Osteocyte (in vitro differentiated cells): ENCODE data around the gene MRFAP1L1. TPM values are rescaled to one million over a fixed set of nuclear protein-coding genes. Genes with fewer than 3 reads are reported as not detected.
A peak's percentile ranks its signal among the peaks of the same experiment; 100 is the strongest.

Source experiments
- DNase-seq: peaks from one replicate; pipeline ENCODE4 v3.0.0; 2021; ENCODE audit warnings: mixed read lengths; ENCODE audit not compliant: unreplicated experiment; ENCODE audit errors: extremely low spot score
- H3K27ac Mint-ChIP-seq: one replicate; pipeline ENCODE4 v1.8.0; 2021; ENCODE audit warnings: mild to moderate bottlenecking, mixed read lengths; ENCODE audit not compliant: unreplicated experiment
- H3K27me3 Mint-ChIP-seq: one replicate; pipeline ENCODE4 v1.8.0; 2021; ENCODE audit warnings: mixed read lengths; ENCODE audit not compliant: unreplicated experiment
- H3K36me3 Mint-ChIP-seq: one replicate; pipeline ENCODE4 v1.8.0; 2021; ENCODE audit warnings: mixed read lengths; ENCODE audit not compliant: unreplicated experiment
- H3K4me1 Mint-ChIP-seq: one replicate; pipeline ENCODE4 v1.8.0; 2021; ENCODE audit warnings: mixed read lengths; ENCODE audit not compliant: unreplicated experiment
- H3K4me3 Mint-ChIP-seq: one replicate; pipeline ENCODE4 v1.8.0; 2021; ENCODE audit warnings: mild to moderate bottlenecking, moderate library complexity, mixed read lengths; ENCODE audit not compliant: unreplicated experiment
- H3K9me3 Mint-ChIP-seq: one replicate; pipeline ENCODE4 v1.8.0; 2021; ENCODE audit warnings: mixed read lengths; ENCODE audit not compliant: unreplicated experiment
- total RNA-seq: library from RNA; stranded (reverse); gene quantifications from 2 replicates; pipeline ENCODE4 v1.2.1, GENCODE V29; 2021
- TF ChIP-seq, protein P1 (sequence below): fragments of 200-600 bp; sonication (generic); IDR thresholded peaks from 2 replicates; pipeline ENCODE4 v1.5.0; 2021; ENCODE audit warnings: antibody characterized with exemption, mild to moderate bottlenecking, moderate library complexity

Gene MRFAP1L1
- total RNA-seq, 1 donor from 2014 or later, result 58.6 TPM

DNA sequence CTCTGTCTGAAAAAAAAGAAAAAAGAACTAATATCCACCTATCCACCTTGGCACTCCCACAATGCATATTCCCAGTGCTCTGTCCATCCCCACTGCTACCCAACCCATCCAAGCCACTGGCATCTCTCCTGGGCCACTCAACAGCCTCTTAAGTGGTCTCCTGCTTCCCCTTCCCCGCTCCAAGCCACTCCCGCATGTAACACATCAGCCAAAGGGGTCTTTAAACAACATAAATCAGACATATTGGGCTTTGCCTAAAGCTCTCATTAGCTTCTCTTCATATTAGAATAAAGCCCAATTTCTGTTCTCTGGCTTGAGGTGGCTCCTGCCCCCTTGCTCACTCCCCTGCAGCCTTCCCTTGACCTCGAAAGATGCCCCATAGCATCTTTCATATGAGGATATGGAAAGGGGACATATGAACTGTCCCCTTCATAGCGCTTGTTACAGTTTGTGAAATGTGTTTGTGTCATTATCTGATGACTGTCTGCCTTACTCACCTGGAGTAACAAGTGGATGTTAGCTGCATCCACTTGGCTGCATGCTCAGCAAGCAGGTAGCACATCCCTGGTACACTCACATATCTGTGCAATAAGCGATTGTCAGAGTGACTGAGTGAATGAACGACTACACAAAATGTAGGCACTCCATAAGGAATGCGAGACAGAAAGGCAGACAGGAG lies 9.4 kb upstream of the MRFAP1L1 start:
- peak overlapping the region; percentile 23 for H3K4me3 Mint-ChIP-seq
- H3K27me3 Mint-ChIP-seq, result no peaks in the 10 kb centered on the region
- no peak overlapping the region for H3K27ac Mint-ChIP-seq
- H3K9me3 Mint-ChIP-seq, result no peaks in the 10 kb centered on the region
- no peak for DNase-seq
- peaks cover 24% of the 10 kb centered on the region for H3K4me1 Mint-ChIP-seq
- H3K36me3 Mint-ChIP-seq, result peaks cover 3% of the 10 kb centered on the region
- TF ChIP-seq, protein P1, sequence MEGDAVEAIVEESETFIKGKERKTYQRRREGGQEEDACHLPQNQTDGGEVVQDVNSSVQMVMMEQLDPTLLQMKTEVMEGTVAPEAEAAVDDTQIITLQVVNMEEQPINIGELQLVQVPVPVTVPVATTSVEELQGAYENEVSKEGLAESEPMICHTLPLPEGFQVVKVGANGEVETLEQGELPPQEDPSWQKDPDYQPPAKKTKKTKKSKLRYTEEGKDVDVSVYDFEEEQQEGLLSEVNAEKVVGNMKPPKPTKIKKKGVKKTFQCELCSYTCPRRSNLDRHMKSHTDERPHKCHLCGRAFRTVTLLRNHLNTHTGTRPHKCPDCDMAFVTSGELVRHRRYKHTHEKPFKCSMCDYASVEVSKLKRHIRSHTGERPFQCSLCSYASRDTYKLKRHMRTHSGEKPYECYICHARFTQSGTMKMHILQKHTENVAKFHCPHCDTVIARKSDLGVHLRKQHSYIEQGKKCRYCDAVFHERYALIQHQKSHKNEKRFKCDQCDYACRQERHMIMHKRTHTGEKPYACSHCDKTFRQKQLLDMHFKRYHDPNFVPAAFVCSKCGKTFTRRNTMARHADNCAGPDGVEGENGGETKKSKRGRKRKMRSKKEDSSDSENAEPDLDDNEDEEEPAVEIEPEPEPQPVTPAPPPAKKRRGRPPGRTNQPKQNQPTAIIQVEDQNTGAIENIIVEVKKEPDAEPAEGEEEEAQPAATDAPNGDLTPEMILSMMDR, result no peak

DNA sequence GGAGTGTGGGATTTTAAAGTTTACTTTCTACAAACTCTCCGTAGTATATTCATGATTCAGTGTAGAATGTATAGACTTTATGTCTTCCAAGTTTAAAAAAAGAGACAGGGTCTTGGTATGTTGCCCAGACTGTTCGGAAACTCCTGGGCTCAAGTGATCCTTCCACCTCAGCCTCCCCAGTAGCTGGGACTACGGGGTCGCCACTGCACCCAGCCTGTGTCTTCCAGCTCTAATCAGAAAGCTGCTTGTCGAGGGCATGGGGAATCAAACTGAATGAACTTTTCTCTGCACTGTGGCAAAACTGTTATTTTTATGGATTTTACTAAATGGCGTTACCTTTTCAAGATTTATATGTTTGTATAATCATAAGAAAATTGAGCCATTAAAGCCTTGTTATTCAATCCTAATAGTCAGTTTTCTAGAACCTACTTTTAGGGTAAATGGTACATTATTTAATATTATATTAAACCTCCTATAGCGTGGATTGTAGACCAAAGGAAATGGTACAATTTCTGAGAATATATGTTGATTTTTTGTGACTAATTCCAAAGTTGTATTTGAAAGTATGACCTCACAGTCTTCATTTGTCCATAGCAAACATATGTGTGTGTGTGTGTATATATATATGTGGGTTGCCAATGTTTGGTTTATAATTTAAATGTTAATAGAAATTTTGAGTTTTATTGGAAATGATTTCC lies 7.4 kb upstream of the MRFAP1L1 start:
- Mint-ChIP-seq H3K27ac (peak overlapping the region; percentile 80), H3K9me3 (no peaks in the 10 kb centered on the region), H3K4me3 (peak overlapping the region; percentile 92), H3K4me1 (peaks cover 24% of the 10 kb centered on the region), H3K36me3 (peaks cover 3% of the 10 kb centered on the region), H3K27me3 (peaks cover 4% of the 10 kb centered on the region)
- no peak for DNase-seq
- TF ChIP-seq, protein P1, result no peak

DNA sequence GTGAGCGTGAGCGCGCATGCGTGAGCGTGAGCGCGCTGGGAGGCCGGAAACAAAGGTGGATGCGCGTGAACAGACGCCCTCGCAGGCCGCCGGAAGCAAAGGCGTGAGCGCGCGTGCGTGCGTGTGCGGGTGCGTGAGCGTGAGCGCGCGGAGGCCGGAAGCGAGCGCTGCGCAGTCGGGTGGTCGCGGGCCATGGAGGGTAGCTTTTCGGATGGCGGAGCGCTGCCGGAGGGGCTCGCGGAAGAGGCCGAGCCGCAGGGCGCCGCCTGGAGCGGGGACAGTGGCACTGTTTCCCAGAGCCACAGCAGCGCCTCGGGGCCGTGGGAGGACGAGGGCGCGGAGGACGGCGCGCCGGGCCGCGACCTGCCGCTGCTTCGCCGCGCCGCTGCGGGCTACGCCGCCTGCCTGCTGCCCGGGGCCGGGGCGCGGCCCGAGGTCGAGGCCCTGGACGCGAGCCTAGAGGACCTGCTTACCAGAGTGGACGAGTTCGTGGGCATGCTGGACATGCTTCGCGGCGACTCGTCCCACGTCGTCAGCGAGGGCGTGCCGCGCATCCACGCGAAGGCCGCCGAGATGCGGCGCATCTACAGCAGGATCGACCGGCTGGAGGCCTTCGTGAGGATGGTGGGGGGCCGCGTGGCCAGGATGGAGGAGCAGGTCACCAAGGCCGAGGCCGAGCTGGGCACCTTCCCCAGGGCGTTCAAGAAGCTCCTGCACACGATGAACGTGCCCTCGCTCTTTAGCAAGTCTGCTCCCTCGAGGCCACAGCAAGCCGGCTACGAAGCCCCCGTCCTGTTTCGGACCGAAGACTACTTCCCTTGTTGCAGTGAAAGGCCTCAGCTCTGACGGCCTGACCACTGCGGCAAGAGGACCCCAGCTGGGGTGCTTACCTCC lies 6.6 kb upstream of the MRFAP1L1 start, which contains the start of gene BLOC1S4:
TSS of gene BLOC1S4 (plus strand) at position 157 of the 894 bp plus-strand sequence. CDS start at position 193, 36 bp downstream.
- H3K27ac Mint-ChIP-seq, result peak within 1 kb of the TSS; percentile 89
- peaks cover 4% of the 10 kb centered on the region for H3K27me3 Mint-ChIP-seq
- H3K36me3 Mint-ChIP-seq, result peaks cover 3% of the 10 kb centered on the region
- H3K4me1 Mint-ChIP-seq, result peaks cover 24% of the 10 kb centered on the region
- no peaks in the 10 kb centered on the region for H3K9me3 Mint-ChIP-seq
- TF ChIP-seq, protein P1, result peak; percentile 30
- peak within 1 kb of the TSS; percentile 92 for H3K4me3 Mint-ChIP-seq
- DNase-seq, result peak; percentile 94

DNA sequence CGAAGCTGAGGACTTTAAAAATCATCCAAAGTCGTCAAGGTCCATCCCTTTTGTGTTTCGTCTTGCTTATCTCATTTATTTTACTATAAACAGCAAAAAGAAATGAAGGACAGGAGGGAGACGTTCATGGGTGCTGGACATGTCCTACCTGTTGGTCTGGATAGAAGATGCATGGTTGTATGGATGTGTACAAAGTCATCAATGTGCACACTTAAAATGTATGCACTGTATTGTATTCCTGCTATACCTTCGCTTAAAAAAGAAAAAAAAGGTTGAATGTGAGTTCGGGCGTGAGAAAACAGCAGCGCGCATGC lies 6.0 kb upstream of the MRFAP1L1 start:
- TF ChIP-seq, protein P1, result no peak
- peak overlapping the region; percentile 92 for H3K4me3 Mint-ChIP-seq

More for the DNA sequence above, 6.0 kb upstream of the MRFAP1L1 start:
- Mint-ChIP-seq H3K9me3 (no peaks in the 10 kb centered on the region), H3K36me3 (peaks cover 3% of the 10 kb centered on the region), H3K27me3 (peaks cover 8% of the 10 kb centered on the region), H3K27ac (peak overlapping the region; percentile 89), H3K4me1 (peaks cover 24% of the 10 kb centered on the region)
- DNase-seq, result no peak
